Lower leg skin (tissue), 3 donors: ENCODE data around the gene CREBL2.

Experiments
- CTCF ChIP-seq, 3 donors: fragments of 450-650 bp; IDR thresholded peaks; one replicate each; pipeline ENCODE4 v1.5.1; 2016; ENCODE audit warnings: antibody characterized with exemption in 3 of 3, mild to moderate bottlenecking in 3 of 3, moderate library complexity in 2 of 3
- POLR2A ChIP-seq, 2 donors: fragments of 450-650 bp; IDR thresholded peaks; one replicate each; pipeline ENCODE4 v1.6.1; 2016 to 2017; ENCODE audit warnings: antibody characterized with exemption in 2 of 2, mild to moderate bottlenecking in 1 of 2, moderate library complexity in 1 of 2

DNA sequence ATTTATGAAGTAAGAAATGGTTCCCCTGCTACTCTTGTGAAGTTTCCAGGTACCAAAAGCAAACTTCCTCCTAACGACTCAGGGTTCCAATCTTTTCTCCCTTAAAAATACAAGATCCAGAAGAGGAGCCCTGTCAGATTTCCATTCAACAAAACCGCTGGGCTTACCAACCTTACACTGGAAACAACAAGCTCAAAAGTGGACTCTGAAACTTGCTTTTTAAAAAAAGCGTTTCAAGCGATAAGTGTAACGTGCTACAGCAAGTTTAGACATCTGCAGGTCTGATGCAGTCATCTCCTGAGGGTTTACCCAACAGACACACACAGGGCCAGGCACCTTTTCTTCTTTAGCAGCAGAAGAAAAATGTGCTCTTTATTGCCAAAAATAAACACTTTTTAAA lies 6.9 kb upstream of the CREBL2 start:
- TF ChIP-seq CTCF (IDR thresholded peaks at IDR 0.05) (no peak), POLR2A (IDR thresholded peaks at IDR 0.05) (no peak)
